WTC11 (cell line): ENCODE data around the gene AKAP9. TPM values are rescaled to one million over a fixed set of nuclear protein-coding genes. Genes with fewer than 3 reads are reported as not detected.

ENCODE experiments used
- ATAC-seq: fragments of 200-7000 bp; cut with Tn5 transposase; 2 replicates; pipeline ENCODE4 v1.10.0; 2021; ENCODE audit warnings: mild to moderate bottlenecking, moderate library complexity
- CTCF ChIA-PET: fragments of 300-600 bp; sonication (Branson Sonifier 250); formaldehyde crosslinking; loops from one replicate; lab custom pipeline; 2021; ENCODE audit warnings: antibody characterized with exemption; lab: Charles Lee
- POLR2A ChIA-PET: fragments of 350-600 bp; sonication (Branson Sonifier 250); formaldehyde crosslinking; loops from one replicate; lab custom pipeline; 2021; ENCODE audit warnings: antibody characterized with exemption; lab: Charles Lee
- DNase-seq: peaks from one replicate; pipeline ENCODE4 v3.0.0; 2021; ENCODE audit warnings: low spot score
- H3K27ac Mint-ChIP-seq: 2 replicates; pipeline ENCODE4 v1.8.0; 2021; ENCODE audit warnings: mixed read lengths
- H3K27me3 Mint-ChIP-seq: 2 replicates; pipeline ENCODE4 v1.8.0; 2021; ENCODE audit warnings: low read depth, mild to moderate bottlenecking, moderate library complexity, mixed read lengths
- H3K36me3 Mint-ChIP-seq: 2 replicates; pipeline ENCODE4 v1.8.0; 2021; ENCODE audit warnings: mixed read lengths
- H3K4me1 Mint-ChIP-seq: 2 replicates; pipeline ENCODE4 v1.8.0; 2022; ENCODE audit warnings: mixed read lengths
- H3K4me3 Mint-ChIP-seq: 2 replicates; pipeline ENCODE4 v1.8.0; 2021; ENCODE audit warnings: mild to moderate bottlenecking, moderate library complexity, mixed read lengths
- H3K9me3 Mint-ChIP-seq: 2 replicates; pipeline ENCODE4 v1.8.0; 2021; ENCODE audit warnings: mixed read lengths
- ATF6 ChIP-seq: sonication (generic); formaldehyde crosslinking; IDR thresholded peaks from 2 replicates; pipeline ENCODE4 v1.8.1; 2023; ENCODE audit warnings: mild to moderate bottlenecking, missing genetic modification reagents
- ERG ChIP-seq: fragments of 250-450 bp; sonication (Bioruptor Pico); IDR thresholded peaks from 2 replicates; pipeline ENCODE4 v1.8.0; 2021; ENCODE audit warnings: mild to moderate bottlenecking
- ESRRA ChIP-seq: sonication (generic); formaldehyde crosslinking; IDR thresholded peaks from 2 replicates; pipeline ENCODE4 v1.8.1; 2022; ENCODE audit warnings: mild to moderate bottlenecking, missing genetic modification reagents, borderline replicate concordance
- FOXK1 ChIP-seq: sonication (generic); formaldehyde crosslinking; IDR thresholded peaks from 2 replicates; pipeline ENCODE4 v1.8.0; 2022; ENCODE audit warnings: mild to moderate bottlenecking, moderate library complexity, missing genetic modification reagents
- FOXP1 ChIP-seq: sonication (generic); formaldehyde crosslinking; IDR thresholded peaks from 2 replicates; pipeline ENCODE4 v1.8.0; 2022; ENCODE audit warnings: missing genetic modification reagents, mild to moderate bottlenecking, moderate library complexity, borderline replicate concordance
- HMGA2 ChIP-seq: fragments of 250-450 bp; sonication (Bioruptor Pico); IDR thresholded peaks from 2 replicates; pipeline ENCODE4 v1.4.0; 2021; ENCODE audit warnings: mild to moderate bottlenecking, moderate library complexity
- IRF1 ChIP-seq: sonication (generic); formaldehyde crosslinking; IDR thresholded peaks from 2 replicates; pipeline ENCODE4 v1.8.0; 2023; ENCODE audit warnings: missing genetic modification reagents
- MAX ChIP-seq: sonication (generic); formaldehyde crosslinking; IDR thresholded peaks from 2 replicates; pipeline ENCODE4 v1.8.0; 2022; ENCODE audit warnings: mild to moderate bottlenecking, missing genetic modification reagents
- MXD4 ChIP-seq: fragments of 250-450 bp; sonication (Bioruptor Pico); IDR thresholded peaks from 2 replicates; pipeline ENCODE4 v1.8.0; 2021; ENCODE audit warnings: mild to moderate bottlenecking, moderate library complexity, borderline replicate concordance
- NFE2L1 ChIP-seq: sonication (generic); formaldehyde crosslinking; IDR thresholded peaks from 2 replicates; pipeline ENCODE4 v1.8.1; 2023; ENCODE audit warnings: missing genetic modification reagents
- NR1H2 ChIP-seq: sonication (generic); formaldehyde crosslinking; IDR thresholded peaks from 2 replicates; pipeline ENCODE4 v1.9.0; 2021; ENCODE audit warnings: mild to moderate bottlenecking, moderate library complexity, missing genetic modification reagents
- SOX15 ChIP-seq: fragments of 250-450 bp; sonication (Bioruptor Pico); IDR thresholded peaks from 2 replicates; pipeline ENCODE4 v1.9.0; 2021; ENCODE audit warnings: mild to moderate bottlenecking
- STAT6 ChIP-seq: sonication (generic); formaldehyde crosslinking; conservative IDR thresholded peaks from 2 replicates; pipeline ENCODE4 v1.8.1; 2023; ENCODE audit warnings: mild to moderate bottlenecking, low read depth, missing genetic modification reagents, moderate library complexity
- TP53 ChIP-seq: sonication (generic); formaldehyde crosslinking; IDR thresholded peaks from 2 replicates; pipeline ENCODE4 v1.8.1; 2023; ENCODE audit warnings: mild to moderate bottlenecking, missing genetic modification reagents
- USF2 ChIP-seq: sonication (generic); formaldehyde crosslinking; IDR thresholded peaks from 2 replicates; pipeline ENCODE4 v1.8.1; 2023; ENCODE audit warnings: mild to moderate bottlenecking, missing genetic modification reagents, moderate library complexity
- ZNF138 ChIP-seq: sonication (generic); formaldehyde crosslinking; conservative IDR thresholded peaks from 2 replicates; pipeline ENCODE4 v1.8.1; 2022; ENCODE audit warnings: mild to moderate bottlenecking, moderate library complexity, missing genetic modification reagents
- ZNF219 ChIP-seq: sonication (generic); formaldehyde crosslinking; IDR thresholded peaks from 2 replicates; pipeline ENCODE4 v1.8.0; 2023; ENCODE audit warnings: missing genetic modification reagents, mild to moderate bottlenecking, borderline replicate concordance
- total RNA-seq: library from RNA; stranded (reverse); gene quantifications from 3 replicates; pipeline ENCODE4 v1.2.3, GENCODE V29; 2021
- TF ChIP-seq, protein P1 (sequence below): sonication (generic); formaldehyde crosslinking; IDR thresholded peaks from 2 replicates; pipeline ENCODE4 v1.8.1; 2023; ENCODE audit warnings: mild to moderate bottlenecking, moderate library complexity, missing genetic modification reagents
- TF ChIP-seq, protein P2 (sequence below): fragments of 250-450 bp; sonication (Bioruptor Pico); IDR thresholded peaks from 2 replicates; pipeline ENCODE4 v1.9.0; 2021; ENCODE audit warnings: moderate library complexity, mild to moderate bottlenecking, inconsistent platforms, borderline replicate concordance
- TF ChIP-seq, protein P3 (sequence below): sonication (generic); formaldehyde crosslinking; IDR thresholded peaks from 2 replicates; pipeline ENCODE4 v1.8.1; 2022; ENCODE audit warnings: low read depth, missing genetic modification reagents, borderline replicate concordance

The AKAP9 gene
- total RNA-seq, 1 experiment from 2014 or later, result 35.2 TPM

DNA sequence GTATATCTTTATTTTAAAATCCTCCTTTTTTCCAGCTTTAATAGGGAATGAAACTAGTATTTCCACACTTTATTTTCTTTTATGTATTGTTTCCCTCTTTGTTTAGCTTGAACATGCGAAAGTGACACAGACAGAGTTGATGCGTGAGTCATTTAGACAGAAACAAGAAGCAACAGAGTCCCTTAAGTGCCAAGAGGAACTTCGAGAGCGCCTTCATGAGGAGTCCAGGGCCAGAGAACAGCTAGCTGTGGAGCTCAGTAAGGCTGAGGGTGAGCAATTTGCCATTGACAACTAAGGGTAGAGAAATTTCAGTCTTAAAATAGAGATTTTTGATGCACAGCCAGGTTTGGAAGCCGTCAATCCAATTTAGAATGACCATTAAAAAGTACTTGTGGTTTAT, 120.5 kb downstream of the AKAP9 start (continued):
- TF ChIP-seq, protein P1, sequence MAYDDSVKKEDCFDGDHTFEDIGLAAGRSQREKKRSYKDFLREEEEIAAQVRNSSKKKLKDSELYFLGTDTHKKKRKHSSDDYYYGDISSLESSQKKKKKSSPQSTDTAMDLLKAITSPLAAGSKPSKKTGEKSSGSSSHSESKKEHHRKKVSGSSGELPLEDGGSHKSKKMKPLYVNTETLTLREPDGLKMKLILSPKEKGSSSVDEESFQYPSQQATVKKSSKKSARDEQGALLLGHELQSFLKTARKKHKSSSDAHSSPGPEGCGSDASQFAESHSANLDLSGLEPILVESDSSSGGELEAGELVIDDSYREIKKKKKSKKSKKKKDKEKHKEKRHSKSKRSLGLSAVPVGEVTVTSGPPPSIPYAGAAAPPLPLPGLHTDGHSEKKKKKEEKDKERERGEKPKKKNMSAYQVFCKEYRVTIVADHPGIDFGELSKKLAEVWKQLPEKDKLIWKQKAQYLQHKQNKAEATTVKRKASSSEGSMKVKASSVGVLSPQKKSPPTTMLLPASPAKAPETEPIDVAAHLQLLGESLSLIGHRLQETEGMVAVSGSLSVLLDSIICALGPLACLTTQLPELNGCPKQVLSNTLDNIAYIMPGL (CRISPR knock-in tag), result no peak
- TF ChIP-seq MXD4 (CRISPR knock-in tag) (no peak), IRF1 (CRISPR knock-in tag) (no peak), ATF6 (CRISPR knock-in tag) (no peak), FOXP1 (CRISPR knock-in tag) (no peak), SOX15 (CRISPR knock-in tag) (no peak), TP53 (CRISPR knock-in tag) (no peak)

GRCh38 chr7:92064438-92065029, 123.9 kb downstream of the AKAP9 start:
- ChIA-PET POLR2A (no interaction called here), CTCF (no interaction called here)
- Mint-ChIP-seq H3K27me3 (no peaks in the 10 kb centered on the region), H3K9me3 (no peaks in the 10 kb centered on the region), H3K4me3 (no peak overlapping the region), H3K36me3 (peaks cover 9% of the 10 kb centered on the region), H3K4me1 (no peaks in the 10 kb centered on the region), H3K27ac (no peak overlapping the region)
- ATAC-seq (no peak), DNase-seq (no peak)
- TF ChIP-seq ERG, result no peak
- no peak for TF ChIP-seq NFE2L1
- TF ChIP-seq ZNF219 (CRISPR knock-in tag), result no peak
- TF ChIP-seq ZNF138 (CRISPR knock-in tag), result no peak
- no peak for TF ChIP-seq HMGA2 (CRISPR knock-in tag)
- TF ChIP-seq NR1H2 (CRISPR knock-in tag), result no peak
- TF ChIP-seq, protein P2, sequence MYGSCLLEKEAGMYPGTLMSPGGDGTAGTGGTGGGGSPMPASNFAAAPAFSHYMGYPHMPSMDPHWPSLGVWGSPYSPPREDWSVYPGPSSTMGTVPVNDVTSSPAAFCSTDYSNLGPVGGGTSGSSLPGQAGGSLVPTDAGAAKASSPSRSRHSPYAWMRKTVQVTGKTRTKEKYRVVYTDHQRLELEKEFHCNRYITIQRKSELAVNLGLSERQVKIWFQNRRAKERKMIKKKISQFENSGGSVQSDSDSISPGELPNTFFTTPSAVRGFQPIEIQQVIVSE (CRISPR knock-in tag), result no peak
- TF ChIP-seq MAX (CRISPR knock-in tag), result no peak

- Mint-ChIP-seq H3K4me3 (no peak overlapping the region), H3K9me3 (no peaks in the 10 kb centered on the region), H3K4me1 (no peaks in the 10 kb centered on the region), H3K27ac (no peak overlapping the region), H3K36me3 (peaks cover 26% of the 10 kb centered on the region), H3K27me3 (no peaks in the 10 kb centered on the region)
- no peak for TF ChIP-seq STAT6
- no peak for TF ChIP-seq FOXK1 (CRISPR knock-in tag)
- no peak for TF ChIP-seq USF2 (CRISPR knock-in tag)
- TF ChIP-seq, protein P3, sequence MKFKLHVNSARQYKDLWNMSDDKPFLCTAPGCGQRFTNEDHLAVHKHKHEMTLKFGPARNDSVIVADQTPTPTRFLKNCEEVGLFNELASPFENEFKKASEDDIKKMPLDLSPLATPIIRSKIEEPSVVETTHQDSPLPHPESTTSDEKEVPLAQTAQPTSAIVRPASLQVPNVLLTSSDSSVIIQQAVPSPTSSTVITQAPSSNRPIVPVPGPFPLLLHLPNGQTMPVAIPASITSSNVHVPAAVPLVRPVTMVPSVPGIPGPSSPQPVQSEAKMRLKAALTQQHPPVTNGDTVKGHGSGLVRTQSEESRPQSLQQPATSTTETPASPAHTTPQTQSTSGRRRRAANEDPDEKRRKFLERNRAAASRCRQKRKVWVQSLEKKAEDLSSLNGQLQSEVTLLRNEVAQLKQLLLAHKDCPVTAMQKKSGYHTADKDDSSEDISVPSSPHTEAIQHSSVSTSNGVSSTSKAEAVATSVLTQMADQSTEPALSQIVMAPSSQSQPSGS (CRISPR knock-in tag), result no peak
- no peak for TF ChIP-seq ESRRA (CRISPR knock-in tag)
- no peak for DNase-seq
- CTCF ChIA-PET, result interaction anchor here (0.6 kb wide), 1 partner anchor 108 kb away, joined by 3 read pairs; no protein-coding TSS in a partner anchor
- no peak for ATAC-seq
- POLR2A ChIA-PET, result interaction anchor here (0.7 kb wide), 1 partner anchor 27 kb away, joined by 3 read pairs; no protein-coding TSS in a partner anchor
These were observed 130.4 kb downstream of the AKAP9 start for GRCh38 chr7:92071032-92071431.
